SW480 (cell line): Measurements from ENCODE around the gene WIF1.
A peak's percentile ranks its signal among the peaks of the same experiment; 100 is the strongest.

Source experiments
- DNase-seq: peaks from one replicate; pipeline ENCODE4 v3.0.0-alpha.2; 2016; ENCODE audit warnings: low spot score

The WIF1 gene, protein sequence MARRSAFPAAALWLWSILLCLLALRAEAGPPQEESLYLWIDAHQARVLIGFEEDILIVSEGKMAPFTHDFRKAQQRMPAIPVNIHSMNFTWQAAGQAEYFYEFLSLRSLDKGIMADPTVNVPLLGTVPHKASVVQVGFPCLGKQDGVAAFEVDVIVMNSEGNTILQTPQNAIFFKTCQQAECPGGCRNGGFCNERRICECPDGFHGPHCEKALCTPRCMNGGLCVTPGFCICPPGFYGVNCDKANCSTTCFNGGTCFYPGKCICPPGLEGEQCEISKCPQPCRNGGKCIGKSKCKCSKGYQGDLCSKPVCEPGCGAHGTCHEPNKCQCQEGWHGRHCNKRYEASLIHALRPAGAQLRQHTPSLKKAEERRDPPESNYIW

DNA sequence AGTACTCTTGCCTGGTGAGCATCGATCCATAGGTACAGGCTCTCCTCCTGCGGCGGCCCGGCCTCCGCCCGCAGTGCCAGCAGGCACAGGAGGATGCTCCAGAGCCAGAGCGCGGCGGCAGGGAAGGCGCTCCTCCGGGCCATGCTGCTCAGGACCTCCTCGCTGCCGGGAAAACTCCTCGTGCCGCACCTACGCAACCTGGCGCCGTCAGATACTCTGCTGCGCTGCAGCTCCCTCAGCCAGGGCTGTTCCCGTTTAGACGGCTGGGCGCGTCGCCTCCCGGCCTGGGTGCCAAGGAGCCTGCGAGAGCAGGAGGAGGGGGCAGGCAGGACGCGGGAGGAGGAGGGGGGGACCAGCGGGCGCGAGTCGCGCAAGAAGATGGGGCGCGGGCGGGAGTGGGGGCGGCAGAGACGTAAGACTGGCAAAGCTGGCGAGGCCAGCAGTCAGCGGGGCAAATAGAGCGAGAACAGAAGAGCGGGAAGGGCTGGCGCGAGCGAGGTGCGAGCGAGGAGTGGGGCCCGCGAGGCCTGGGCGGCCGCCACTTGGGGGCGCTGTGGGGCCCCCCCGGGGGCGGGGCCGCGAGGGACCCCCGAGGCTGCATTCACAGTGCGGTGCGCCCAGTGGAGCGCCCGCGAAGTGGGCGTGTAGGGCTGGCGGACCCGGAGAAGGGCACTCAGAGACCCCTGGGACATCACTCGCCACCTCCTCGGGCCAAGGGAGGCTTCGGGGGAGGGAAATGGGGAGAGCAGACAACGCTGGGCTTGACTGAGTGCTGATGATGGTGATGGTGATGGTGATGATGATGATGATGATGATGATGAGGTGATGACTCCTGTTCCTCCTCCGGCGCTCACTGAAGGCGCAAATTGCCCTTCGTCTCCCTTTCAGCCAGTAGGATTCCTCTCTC, at the start of gene WIF1:
TSS of gene WIF1 (minus strand) at position 257 of the 907 bp plus-strand sequence. CDS start at position 143, 114 bp downstream.
- no peak for DNase-seq

DNA sequence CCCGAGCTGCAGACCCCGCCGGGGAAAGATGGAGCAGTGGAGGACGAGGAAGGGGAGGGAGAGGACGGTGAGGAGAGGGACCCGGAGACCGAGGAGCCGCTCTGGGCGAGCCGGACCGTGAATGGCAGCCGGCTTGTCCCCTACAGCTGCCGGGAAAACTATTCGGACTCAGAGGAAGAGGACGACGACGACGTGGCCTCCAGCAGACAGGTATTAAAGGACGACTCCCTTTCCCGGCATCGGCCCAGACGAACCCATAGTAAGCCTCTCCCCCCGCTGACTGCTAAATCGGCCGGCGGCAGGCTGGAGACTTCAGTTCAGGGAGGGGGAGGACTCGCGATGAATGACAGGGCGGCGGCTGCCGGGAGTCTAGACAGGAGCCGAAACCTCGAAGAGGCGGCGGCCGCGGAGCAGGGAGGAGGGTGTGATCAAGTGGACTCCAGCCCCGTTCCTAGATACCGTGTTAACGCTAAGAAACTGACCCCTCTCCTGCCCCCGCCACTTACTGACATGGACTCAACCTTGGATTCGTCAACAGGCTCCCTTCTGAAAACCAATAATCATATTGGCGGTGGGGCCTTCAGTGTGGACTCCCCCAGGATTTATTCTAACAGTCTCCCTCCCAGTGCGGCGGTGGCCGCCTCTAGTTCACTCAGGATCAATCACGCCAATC, 49.2 kb upstream of the WIF1 start:
- DNase-seq = peak; percentile 52

DNA sequence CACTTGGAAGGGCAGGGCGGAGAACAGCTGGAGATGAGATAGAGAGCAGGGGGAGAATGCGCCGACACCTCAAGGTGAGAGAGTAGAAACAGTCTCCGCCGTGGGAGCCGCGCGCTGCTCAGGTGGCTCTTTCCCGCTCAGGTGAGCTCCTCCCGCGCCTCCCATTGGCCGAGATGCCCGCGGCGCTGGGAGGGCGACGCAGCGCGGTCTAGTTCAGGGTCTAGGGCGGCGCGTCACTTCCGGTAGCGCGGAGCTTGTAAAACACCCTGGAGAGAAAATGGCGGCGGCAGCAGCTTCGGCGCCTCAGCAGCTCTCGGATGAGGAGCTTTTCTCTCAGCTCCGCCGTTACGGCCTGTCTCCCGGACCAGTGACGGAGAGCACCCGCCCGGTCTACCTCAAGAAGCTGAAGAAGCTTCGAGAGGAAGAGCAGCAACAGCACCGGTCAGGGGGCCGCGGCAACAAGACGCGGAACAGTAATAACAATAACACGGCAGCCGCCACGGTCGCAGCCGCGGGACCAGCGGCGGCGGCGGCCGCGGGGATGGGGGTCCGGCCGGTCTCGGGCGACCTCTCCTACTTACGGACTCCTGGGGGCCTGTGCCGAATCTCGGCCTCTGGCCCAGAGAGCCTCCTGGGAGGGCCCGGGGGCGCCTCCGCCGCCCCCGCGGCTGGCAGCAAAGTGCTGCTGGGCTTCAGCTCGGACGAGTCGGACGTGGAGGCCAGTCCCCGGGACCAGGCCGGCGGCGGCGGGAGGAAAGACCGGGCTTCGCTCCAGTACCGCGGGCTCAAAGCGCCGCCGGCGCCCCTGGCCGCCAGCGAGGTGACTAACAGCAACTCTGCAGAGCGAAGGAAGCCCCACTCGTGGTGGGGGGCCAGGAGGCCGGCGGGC, 48.5 kb upstream of the WIF1 start, which contains the start of gene LEMD3:
TSS of gene LEMD3 (plus strand) at position 264 of the 889 bp plus-strand sequence. CDS start at position 278, 14 bp downstream.
- peak; percentile 93 for DNase-seq

DNA sequence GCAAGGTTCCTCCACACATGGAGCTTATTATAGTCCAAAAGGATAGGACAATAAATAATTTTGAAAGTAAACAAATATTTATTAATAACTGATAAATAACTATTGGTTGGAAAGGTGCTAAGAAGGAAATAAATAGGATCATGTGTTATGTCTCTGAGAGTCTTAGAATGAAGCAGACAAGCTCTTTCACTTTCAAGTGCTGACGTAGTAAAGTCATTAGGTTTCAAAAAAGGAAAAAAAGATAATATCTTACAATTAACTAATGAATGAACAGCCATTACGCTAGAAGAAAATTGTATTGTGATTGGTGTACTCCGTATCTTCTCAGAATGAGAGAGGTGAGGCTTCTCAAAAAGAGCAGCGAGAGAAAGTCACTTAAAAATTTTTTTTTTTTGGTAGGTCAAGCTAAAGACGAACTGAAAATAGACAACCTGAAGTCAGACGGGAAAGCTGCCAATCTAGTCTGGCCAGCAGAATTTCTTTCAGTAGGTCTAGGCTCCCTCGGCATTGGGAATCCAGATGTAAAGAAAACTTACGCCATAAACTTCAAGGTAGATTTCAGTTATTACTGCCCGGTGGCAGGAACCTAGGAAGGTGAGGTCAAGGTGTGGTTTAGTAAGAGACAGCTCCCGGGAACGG, 47.7 kb upstream of the WIF1 start:
- DNase-seq = peak; percentile 4

DNA sequence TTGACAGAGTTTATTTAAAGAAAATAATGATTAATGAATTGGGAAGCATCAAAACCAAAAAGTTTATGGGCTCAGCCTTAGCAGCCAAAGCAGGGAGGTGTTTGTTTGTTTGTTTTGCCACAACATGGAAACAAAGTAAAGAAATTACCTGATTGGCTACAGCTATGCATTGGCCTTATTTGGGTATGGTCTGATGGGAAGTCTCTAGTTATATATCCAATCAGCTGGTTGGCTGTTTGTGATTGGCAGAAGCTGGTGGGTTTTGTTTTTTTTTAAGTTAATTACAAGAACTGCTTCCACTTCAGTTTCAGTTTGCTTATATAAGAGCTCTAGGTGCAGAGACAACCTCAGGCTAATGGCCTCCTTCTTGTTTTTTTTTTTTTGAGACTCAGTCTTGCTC, 43.7 kb upstream of the WIF1 start:
- DNase-seq = no peak

GRCh38 chr12:65164244-65164643, 43.1 kb upstream of the WIF1 start:
- DNase-seq = no peak

GRCh38 chr12:65162609-65163008, 41.5 kb upstream of the WIF1 start:
- DNase-seq = no peak

DNA sequence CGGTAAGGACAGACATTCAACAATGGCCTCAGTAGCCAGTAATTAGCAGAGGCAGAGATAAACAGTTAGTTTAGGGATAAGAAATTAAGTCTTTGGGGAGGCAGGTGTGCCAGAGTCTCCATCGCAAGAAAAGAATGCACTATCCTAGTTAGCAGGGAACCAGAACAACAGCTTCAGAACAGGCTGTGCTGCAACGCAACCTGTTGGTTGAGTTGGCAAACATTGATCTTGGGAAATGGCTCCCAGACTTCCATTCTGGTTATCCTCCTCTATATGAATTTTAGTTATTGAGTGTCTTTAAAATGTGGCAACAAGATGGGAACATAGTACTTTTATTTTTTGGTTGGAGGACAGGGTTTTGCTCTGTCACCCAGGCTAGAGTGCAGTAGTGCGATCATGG, 36.0 kb upstream of the WIF1 start:
- no peak for DNase-seq

GRCh38 chr12:65156366-65156841, 35.3 kb upstream of the WIF1 start:
- DNase-seq = no peak

GRCh38 chr12:65155784-65156183, 34.7 kb upstream of the WIF1 start:
- DNase-seq = no peak

- no peak for DNase-seq
Observed at GRCh38 chr12:65152596-65152995, 31.5 kb upstream of the WIF1 start.

DNA sequence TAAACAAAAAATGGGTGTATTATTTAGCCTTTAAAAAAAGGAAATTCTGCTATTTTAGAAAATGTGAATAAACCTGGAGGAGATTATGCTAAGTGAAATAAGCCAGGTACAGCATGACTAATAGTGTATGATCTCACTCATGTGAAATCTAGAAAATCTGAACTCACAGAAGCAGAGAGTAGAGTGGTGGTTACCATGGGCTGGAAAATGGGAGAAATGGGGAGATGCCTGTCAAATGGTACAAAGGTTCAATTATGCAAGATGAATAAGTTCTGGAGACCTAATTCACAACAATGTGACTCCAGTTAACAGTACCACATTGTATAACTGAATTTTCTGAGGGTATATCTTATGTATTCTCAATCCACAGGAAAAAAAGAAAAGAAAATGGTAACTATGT, 30.9 kb upstream of the WIF1 start:
- DNase-seq = peak; percentile 8

GRCh38 chr12:65147312-65147905, 26.3 kb upstream of the WIF1 start:
- DNase-seq = no peak

GRCh38 chr12:65140738-65141137, 19.6 kb upstream of the WIF1 start:
- DNase-seq = no peak

GRCh38 chr12:65139389-65139788, 18.3 kb upstream of the WIF1 start:
- no peak for DNase-seq

- DNase-seq = no peak
Observed at GRCh38 chr12:65133879-65134278, 12.8 kb upstream of the WIF1 start.

- no peak for DNase-seq
Observed at GRCh38 chr12:65126482-65126881, 5.4 kb upstream of the WIF1 start.

GRCh38 chr12:65125975-65126374, 4.9 kb upstream of the WIF1 start:
- DNase-seq = no peak

GRCh38 chr12:65125247-65125646, 4.1 kb upstream of the WIF1 start:
- DNase-seq = no peak

DNA sequence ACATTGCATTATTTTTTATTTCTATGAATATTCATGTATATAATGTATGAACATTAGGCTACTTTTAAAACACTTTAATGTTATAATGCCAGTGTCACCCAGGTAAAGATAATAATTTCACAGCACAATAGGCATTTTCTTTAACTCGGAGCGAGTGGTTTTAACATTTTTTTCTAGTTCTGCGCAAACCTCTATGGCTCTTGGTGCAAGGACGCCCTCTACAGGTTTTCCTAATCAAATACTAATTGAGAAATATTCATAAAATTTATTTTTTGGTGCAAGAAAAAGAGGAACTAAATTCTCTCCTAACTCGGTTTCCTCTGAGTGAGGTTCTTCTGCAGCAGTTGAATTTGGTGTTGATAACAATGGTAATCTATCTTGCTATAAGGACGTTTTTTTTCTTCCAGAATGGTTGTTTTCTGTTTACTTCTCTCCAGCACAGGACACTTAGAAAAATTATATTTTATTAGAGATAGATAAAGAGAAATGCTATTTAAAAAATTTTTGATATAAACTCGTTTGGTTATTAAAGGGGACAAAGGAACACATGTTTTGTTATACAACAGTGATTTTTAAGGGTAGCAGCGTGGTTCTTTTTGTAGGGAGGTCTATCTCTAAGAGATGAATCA, 2.4 kb upstream of the WIF1 start:
- DNase-seq = peak; percentile 38
